ENCODE results near the gene ANGPTL2. TPM values are rescaled to one million over a fixed set of nuclear protein-coding genes. Genes with fewer than 3 reads are reported as not detected.

Gene ANGPTL2
- total and polyA plus RNA-seq, 2 of the 4 experiments (the other 2 are of a cell fraction): 9.5 to 25.1 TPM

DNA sequence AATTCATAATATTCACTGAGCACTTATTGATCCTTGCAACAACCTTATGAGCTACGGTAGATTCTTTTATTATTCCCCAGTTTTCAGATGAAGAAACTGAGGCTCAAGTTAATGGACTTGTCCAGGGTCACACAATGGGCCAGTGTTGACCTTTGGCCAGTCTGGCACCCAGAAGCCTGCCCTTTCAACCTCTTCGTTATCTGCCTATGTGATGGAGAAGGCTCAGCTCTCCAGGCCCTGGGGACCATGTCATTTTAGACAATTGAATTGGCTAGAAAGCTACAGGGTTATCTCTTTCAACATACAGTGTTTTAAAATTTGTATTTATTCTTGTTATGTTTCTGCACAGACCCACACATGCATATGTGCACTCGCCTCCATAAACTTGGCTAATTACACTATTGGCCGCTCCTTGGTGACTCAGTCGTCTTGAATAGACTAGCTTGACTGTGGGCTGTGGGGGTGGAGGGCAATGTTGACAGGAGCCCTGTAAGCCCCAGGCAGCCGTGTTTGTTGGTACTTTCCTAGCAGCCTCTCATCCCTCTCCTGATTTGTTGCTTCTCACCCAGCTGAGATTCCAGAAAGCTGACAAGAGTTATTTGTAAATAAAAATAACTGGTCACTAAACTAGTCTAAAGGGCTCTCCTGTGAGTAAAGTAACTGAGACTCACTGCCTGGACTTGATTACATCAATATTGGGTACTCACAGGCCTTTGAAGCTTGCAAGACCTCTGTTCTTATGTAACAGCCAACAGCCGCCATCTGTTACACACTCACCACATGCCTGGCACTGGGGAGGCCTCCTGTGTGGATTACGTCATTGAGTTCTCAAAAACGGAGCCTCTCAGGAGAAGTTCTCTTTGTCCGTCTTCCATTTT is 8.5 kb upstream of the ANGPTL2 start:
- dilution Hi-C loops (cut with HindIII; ENCODE audit: low sequenced_read_pairs, unreplicated experiment): no loop called here
- TF ChIP-seq RFX5 (IDR thresholded peaks at IDR 0.05; ENCODE audit: low read depth, low read length) (no peak), MAFK (IDR thresholded peaks at IDR 0.05; ENCODE audit: low read depth, low read length) (no peak), FOS (IDR thresholded peaks at IDR 0.05; ENCODE audit: low read depth, low read length) (peak; percentile 60), SMC3 (IDR thresholded peaks at IDR 0.05; ENCODE audit: low read depth, low read length) (no peak), BHLHE40 (IDR thresholded peaks at IDR 0.05; ENCODE audit: low read depth, low read length) (peak; percentile 39), MXI1 (IDR thresholded peaks at IDR 0.05; ENCODE audit: borderline replicate concordance, low read depth, low read length) (no peak), POLR2A (IDR thresholded peaks at IDR 0.05; ENCODE audit: low read depth, low read length) (no peak), CEBPB (IDR thresholded peaks at IDR 0.05; ENCODE audit: low read depth, low read length) (peak; percentile 89), ELK1 (IDR thresholded peaks at IDR 0.05; ENCODE audit: borderline replicate concordance, low read depth, low read length) (no peak), NFE2L2 (IDR thresholded peaks at IDR 0.05; ENCODE audit: low read depth, low read length) (no peak), CTCF (conservative IDR thresholded peaks at IDR 0.05; ENCODE audit: low read depth, low read length) (no peak), MAZ (IDR thresholded peaks at IDR 0.05; ENCODE audit: borderline replicate concordance, low read depth, low read length) (peak; percentile 9; the same call in 1 of the 2 replicates)
- TF ChIP-seq, protein P1, sequence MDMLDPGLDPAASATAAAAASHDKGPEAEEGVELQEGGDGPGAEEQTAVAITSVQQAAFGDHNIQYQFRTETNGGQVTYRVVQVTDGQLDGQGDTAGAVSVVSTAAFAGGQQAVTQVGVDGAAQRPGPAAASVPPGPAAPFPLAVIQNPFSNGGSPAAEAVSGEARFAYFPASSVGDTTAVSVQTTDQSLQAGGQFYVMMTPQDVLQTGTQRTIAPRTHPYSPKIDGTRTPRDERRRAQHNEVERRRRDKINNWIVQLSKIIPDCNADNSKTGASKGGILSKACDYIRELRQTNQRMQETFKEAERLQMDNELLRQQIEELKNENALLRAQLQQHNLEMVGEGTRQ (IDR thresholded peaks at IDR 0.05; ENCODE audit: low read depth, low read length): 0 out of 2 replicates have a peak, but pooled peaks have one; percentile 5

More for the DNA sequence above, 8.5 kb upstream of the ANGPTL2 start:
- Histone ChIP-seq H2AK5ac (ENCODE audit: low read depth, low read length) (peak overlapping the region; percentile 96), H2BK15ac (ENCODE audit: low read depth, low read length) (peak overlapping the region; percentile 65; the same call in 1 of the 3 replicates), H3K14ac (replicated peaks; ENCODE audit: low read depth, low read length) (peak overlapping the region; percentile 87), H3K9me3 (ENCODE audit: control insufficient read depth, insufficient read depth, low read length) (no peaks in the 10 kb centered on the region), H3K23ac (ENCODE audit: low read depth, low read length) (peak overlapping the region; percentile 79), H3K56ac (ENCODE audit: extremely low read depth, insufficient read depth, low read length) (peak overlapping the region; percentile 52; the same call in 1 of the 2 replicates), H3K27ac (ENCODE audit: insufficient read depth, low read length) (peak overlapping the region; percentile 85), H3K9ac (ENCODE audit: low read depth, low read length) (no peak overlapping the region), H3K4me2 (ENCODE audit: low read depth, low read length) (peak overlapping the region; percentile 30), H4K91ac (ENCODE audit: insufficient read depth, low read depth, low read length) (peak overlapping the region; percentile 84), H4K5ac (ENCODE audit: low read depth, low read length) (peak overlapping the region; percentile 77), H3K4ac (ENCODE audit: low read depth, low read length) (peak overlapping the region; percentile 92), H3K79me1 (ENCODE audit: low read depth in 1 of 2, low read length in 2 of 2) (peaks cover 0 to 11% of the 10 kb centered on the region in 2 experiments; a peak in 2 of 4 replicates), H2BK120ac (ENCODE audit: low read depth, low read length) (peak overlapping the region; percentile 93), H2BK5ac (ENCODE audit: low read depth, low read length, poor library complexity, severe bottlenecking) (peak overlapping the region; percentile 91), H3K18ac (ENCODE audit: low read depth, low read length) (peak overlapping the region; percentile 84), H3K4me1 (ENCODE audit: control insufficient read depth, insufficient read depth, low read length) (peaks cover 50% of the 10 kb centered on the region), H3K36me3 (ENCODE audit: control insufficient read depth, insufficient read depth, low read length) (no peaks in the 10 kb centered on the region), H4K20me1 (ENCODE audit: insufficient read depth, low read length) (peaks cover 3% of the 10 kb centered on the region; the same call in 1 of the 2 replicates), H2AFZ (replicated peaks; ENCODE audit: low read length, poor library complexity) (peak overlapping the region; percentile 70), H4K8ac (ENCODE audit: low read depth in 2 of 2, low read length in 2 of 2) (peak overlapping the region; percentile 8 to 92; a peak in 3 of 4 replicates), H3K4me3 (ENCODE audit: insufficient read depth, low read depth, low read length) (no peak overlapping the region), H2AK9ac (replicated peaks; ENCODE audit: low read depth, low read length, poor library complexity) (peak overlapping the region; percentile 39), H3K27me3 (ENCODE audit: control insufficient read depth, insufficient read depth, low read length) (no peaks in the 10 kb centered on the region), H2BK20ac (ENCODE audit: low read depth, low read length) (peak overlapping the region; percentile 94), H3K9me1 (ENCODE audit: insufficient read depth, low read length) (peaks cover 37% of the 10 kb centered on the region)
- no CpG with 5 or more reads among the region's 10 CpGs for WGBS, 2 experiments (ENCODE audit: extremely low coverage in 2 of 2, insufficient read length in 1 of 2)
- in situ Hi-C loops (cut with MboI; ENCODE audit: low sequenced_read_pairs) (no loop called here), intact Hi-C loops (cut with micrococcal nuclease) (no loop called here)
- ChIA-PET CTCF (interaction anchor here (1.3 to 1.4 kb wide), 2 partner anchors 8 to 166 kb away, joined by 3 to 5 read pairs; partner anchors contain the start of gene ANGPTL2), POLR2A (ENCODE audit: unreplicated experiment) (interaction anchor here (1.5 kb wide), 1 partner anchor 10 kb away, joined by 4 read pairs; no protein-coding TSS in a partner anchor)
- ATAC-seq (ENCODE audit: low read depth): peak; percentile 58
- no TSS peak for BruUV-seq (replicated peaks)
- peak; percentile 97 for DNase-seq
